H1 (cell line): Measurements from ENCODE around the gene PMEPA1.

ENCODE experiments used
- CHD1 ChIP-seq: IDR thresholded peaks from 2 replicates; pipeline ENCODE4 v1.6.1; 2012; ENCODE audit warnings: low read depth, low read length, improper control_type of control experiment
- CHD7 ChIP-seq: fragments of 300-600 bp; sonication (generic); IDR thresholded peaks from 2 replicates; pipeline ENCODE4 v1.7.1; 2012; ENCODE audit warnings: low read length, moderate library complexity, mild to moderate bottlenecking, inconsistent platforms; ENCODE audit not compliant: insufficient replicate concordance
- CREB1 ChIP-seq: IDR thresholded peaks from 2 replicates; pipeline ENCODE4 v1.6.1; 2012; ENCODE audit warnings: inconsistent platforms
- CTCF ChIP-seq, 3 experiments: IDR thresholded peaks; 1 replicate in 2 of 3; 2 replicates in 1 of 3; pipeline versions ENCODE4 v1.5.1 to v1.6.1; 2011; ENCODE audit warnings: low read length in 3 of 3, mild to moderate bottlenecking in 3 of 3, inconsistent platforms in 2 of 3, low read depth in 1 of 3, moderate library complexity in 1 of 3; ENCODE audit not compliant: insufficient read depth in 1 of 3; ENCODE audit errors: control extremely low read depth in 1 of 3
- EP300 ChIP-seq, 2 experiments: IDR thresholded peaks; 1 replicate in 1 of 2; 2 replicates in 1 of 2; pipeline ENCODE4 v1.6.1; 2011 to 2012; ENCODE audit warnings: low read depth in 2 of 2, low read length in 2 of 2, mild to moderate bottlenecking in 2 of 2, borderline replicate concordance in 1 of 2, inconsistent platforms in 1 of 2, moderate library complexity in 1 of 2
- JUND ChIP-seq: IDR thresholded peaks from 2 replicates; pipeline ENCODE4 v1.6.1; 2011; ENCODE audit warnings: mild to moderate bottlenecking, improper control_type of control experiment, low read length
- MAX ChIP-seq: IDR thresholded peaks from 2 replicates; pipeline ENCODE4 v1.6.1; 2012; ENCODE audit warnings: inconsistent platforms
- POLR2AphosphoS5 ChIP-seq: IDR thresholded peaks from 2 replicates; pipeline ENCODE4 v1.6.1; 2011; ENCODE audit warnings: low read depth, low read length
- RAD21 ChIP-seq, 2 experiments: IDR thresholded peaks in 1 of 2; conservative IDR thresholded peaks in 1 of 2; 2 replicates each; pipeline ENCODE4 v1.6.1; 2011; ENCODE audit warnings: low read depth in 2 of 2, low read length in 2 of 2, improper control_type of control experiment in 1 of 2, inconsistent platforms in 1 of 2, mild to moderate bottlenecking in 1 of 2, moderate library complexity in 1 of 2
- SIRT6 ChIP-seq: IDR thresholded peaks from one replicate; pipeline ENCODE4 v1.7.1; 2012; ENCODE audit warnings: low read length, inconsistent platforms
- TAF1 ChIP-seq: IDR thresholded peaks from 2 replicates; pipeline ENCODE4 v1.6.1; 2011; ENCODE audit warnings: mild to moderate bottlenecking, low read depth, low read length
- TAF7 ChIP-seq: optimal IDR thresholded peaks from 2 replicates; pipeline ENCODE3; 2011; ENCODE audit warnings: low read depth, mild to moderate bottlenecking, inconsistent platforms, low read length, moderate library complexity, borderline replicate concordance

- no peak for TF ChIP-seq EP300 (IDR thresholded peaks at IDR 0.05; ENCODE audit: borderline replicate concordance in 1 of 2, low read depth in 2 of 2, low read length in 2 of 2)
- no peak for TF ChIP-seq CTCF (IDR thresholded peaks at IDR 0.05; ENCODE audit: control extremely low read depth in 1 of 3, insufficient read depth in 1 of 3, low read depth in 1 of 3, low read length in 3 of 3)
- no peak for TF ChIP-seq TAF1
- no peak for TF ChIP-seq CHD7
- no peak for TF ChIP-seq MAX
- no peak for TF ChIP-seq TAF7
- no peak for TF ChIP-seq RAD21 (IDR thresholded peaks at IDR 0.05 in 1 of 2, conservative IDR thresholded peaks at IDR 0.05 in 1 of 2; ENCODE audit: low read depth in 2 of 2, low read length in 2 of 2)
- TF ChIP-seq SIRT6 = no peak
- TF ChIP-seq CREB1 = no peak
- no peak for TF ChIP-seq JUND
- no peak for TF ChIP-seq CHD1
- TF ChIP-seq POLR2AphosphoS5 = no peak
These were observed 25.7 kb downstream of the PMEPA1 start for GRCh38 chr20:57683881-57684807.
